GM12891 (cell line): ENCODE results near the gene POLA2.

ENCODE experiments used
- POLR2A ChIP-seq: IDR thresholded peaks from 2 replicates; pipeline ENCODE4 v1.6.1; 2011; ENCODE audit warnings: low read depth, low read length, control low read depth
- POLR2AphosphoS5 ChIP-seq: IDR thresholded peaks from 2 replicates; pipeline ENCODE4 v1.6.1; 2011; ENCODE audit warnings: low read depth, low read length, control low read depth
- TAF1 ChIP-seq: IDR thresholded peaks from 2 replicates; pipeline ENCODE4 v1.6.1; 2011; ENCODE audit warnings: low read depth, low read length, control low read depth

DNA sequence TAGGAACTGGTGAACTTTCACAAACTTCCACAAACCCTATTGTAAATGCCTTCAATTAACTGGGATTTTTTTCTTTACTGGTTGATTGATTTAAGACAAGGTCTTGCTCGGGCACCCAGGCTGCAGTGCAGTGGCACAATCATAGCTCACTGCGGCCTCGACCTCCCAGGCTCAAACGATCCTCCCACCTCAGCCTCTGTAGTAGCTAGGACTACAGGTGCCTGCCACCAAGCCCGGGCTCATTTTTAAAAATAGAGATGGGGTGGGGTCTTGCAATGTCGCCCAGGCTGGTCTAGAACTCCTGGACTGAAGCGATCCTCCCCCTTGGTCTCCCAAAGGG is 35.7 kb upstream of the POLA2 start:
- TF ChIP-seq POLR2A = no peak
- TF ChIP-seq TAF1 = no peak
- TF ChIP-seq POLR2AphosphoS5 = no peak
